HepG2 (cell line): ENCODE measurements around the gene CYP4V2. TPM values are rescaled to one million over a fixed set of nuclear protein-coding genes. Genes with fewer than 3 reads are reported as not detected.

Experiments
- ATRX ChIP-seq: sonication (generic); formaldehyde crosslinking; IDR thresholded peaks from 2 replicates; pipeline ENCODE4 v1.4.0; 2020; ENCODE audit warnings: missing genetic modification reagents, borderline replicate concordance
- CTCF ChIP-seq: sonication (generic); formaldehyde crosslinking; IDR thresholded peaks from 2 replicates; pipeline ENCODE4 v1.5.0; 2020; ENCODE audit warnings: mild to moderate bottlenecking, missing genetic modification reagents, moderate library complexity
- GTF3A ChIP-seq: sonication (generic); formaldehyde crosslinking; conservative IDR thresholded peaks from 2 replicates; pipeline ENCODE4 v1.4.0; 2020; ENCODE audit warnings: mild to moderate bottlenecking, missing genetic modification reagents
- NONO ChIP-seq, 2 experiments: fragments of 450-650 bp in 1 of 2; sonication (generic) in 1 of 2; formaldehyde crosslinking in 1 of 2; IDR thresholded peaks in 1 of 2; conservative IDR thresholded peaks in 1 of 2; 2 replicates each; pipeline versions ENCODE4 v1.6.1 to v1.8.0; 2017 to 2022; ENCODE audit warnings: mild to moderate bottlenecking in 1 of 2, missing genetic modification reagents in 1 of 2, moderate library complexity in 1 of 2
- NR1H2 ChIP-seq: sonication (generic); formaldehyde crosslinking; IDR thresholded peaks from 2 replicates; pipeline ENCODE4 v1.8.1; 2022; ENCODE audit warnings: low read depth, missing genetic modification reagents, borderline replicate concordance
- PRDM4 ChIP-seq: sonication (generic); formaldehyde crosslinking; IDR thresholded peaks from 2 replicates; pipeline ENCODE4 v1.9.0; 2021; ENCODE audit warnings: missing genetic modification reagents, borderline replicate concordance
- PRMT3 ChIP-seq: sonication (generic); formaldehyde crosslinking; IDR thresholded peaks from 2 replicates; pipeline ENCODE4 v1.8.1; 2022; ENCODE audit warnings: low read depth, mild to moderate bottlenecking, moderate library complexity, missing genetic modification reagents, borderline replicate concordance
- RBM39 ChIP-seq: fragments of 200-400 bp; formaldehyde crosslinking; IDR thresholded peaks from one replicate; pipeline ENCODE4 v1.6.1; 2018; ENCODE audit warnings: antibody characterized with exemption, mild to moderate bottlenecking, low read depth, low read length; ENCODE audit not compliant: poor library complexity, severe bottlenecking
- SAFB2 ChIP-seq: sonication (generic); formaldehyde crosslinking; IDR thresholded peaks from 2 replicates; pipeline ENCODE4 v1.5.1; 2020; ENCODE audit warnings: missing genetic modification reagents, low read depth, mild to moderate bottlenecking, borderline replicate concordance
- SMAD1 ChIP-seq: sonication (generic); formaldehyde crosslinking; IDR thresholded peaks from 2 replicates; pipeline ENCODE4 v1.4.0; 2020; ENCODE audit warnings: missing genetic modification reagents, low read depth, mild to moderate bottlenecking, borderline replicate concordance
- YEATS4 ChIP-seq: sonication (generic); formaldehyde crosslinking; IDR thresholded peaks from 2 replicates; pipeline ENCODE4 v1.4.0; 2020; ENCODE audit warnings: missing genetic modification reagents, borderline replicate concordance
- ZFP41 ChIP-seq: sonication (generic); formaldehyde crosslinking; IDR thresholded peaks from 2 replicates; pipeline ENCODE4 v1.4.0; 2020; ENCODE audit warnings: mild to moderate bottlenecking, missing genetic modification reagents, borderline replicate concordance
- ZMAT5 ChIP-seq: sonication (generic); formaldehyde crosslinking; IDR thresholded peaks from 2 replicates; pipeline ENCODE4 v1.5.0; 2020; ENCODE audit warnings: mild to moderate bottlenecking, low read depth, missing genetic modification reagents, borderline replicate concordance
- ZNF343 ChIP-seq: sonication (generic); formaldehyde crosslinking; IDR thresholded peaks from 2 replicates; pipeline ENCODE4 v1.4.0; 2020; ENCODE audit warnings: mild to moderate bottlenecking, missing genetic modification reagents
- ZNF709 ChIP-seq: sonication (generic); formaldehyde crosslinking; IDR thresholded peaks from 2 replicates; pipeline ENCODE4 v1.5.0; 2020; ENCODE audit warnings: mild to moderate bottlenecking, missing genetic modification reagents
- polyA plus RNA-seq, 8 experiments: library from polyadenylated mRNA; depleted of rRNA in 3 of 8; stranded (reverse) in 7 of 8; unstranded in 1 of 8; fragments of >200 nt; fragmentation: Illumina TruSeq in 4 of 8; extraction: Trizol in 4 of 8; gene quantifications; 2 replicates each; pipeline versions ENCODE4 v1.2.1 to v1.2.3, GENCODE V29; 2011 to 2016; ENCODE audit warnings: low read depth in 4 of 8, missing spikeins in 1 of 8, mixed read lengths in 1 of 8; ENCODE audit not compliant: insufficient read depth in 1 of 8
- total RNA-seq, 5 experiments: library from RNA; depleted of rRNA; stranded (reverse); fragments of >200 nt; fragmentation: Illumina TruSeq; extraction: Trizol; gene quantifications; 2 replicates each; pipeline ENCODE4 v1.2.3, GENCODE V29; 2016; ENCODE audit warnings: low read depth in 1 of 5
- TF ChIP-seq, protein P1 (sequence below): sonication (generic); formaldehyde crosslinking; IDR thresholded peaks from 2 replicates; pipeline ENCODE4 v1.4.0; 2020; ENCODE audit warnings: mild to moderate bottlenecking, missing genetic modification reagents
- TF ChIP-seq, protein P2 (sequence below): sonication (generic); formaldehyde crosslinking; IDR thresholded peaks from 2 replicates; pipeline ENCODE4 v1.8.1; 2023; ENCODE audit warnings: mild to moderate bottlenecking, inconsistent platforms, moderate library complexity, missing genetic modification reagents, borderline replicate concordance
- TF ChIP-seq, protein P3 (sequence below): sonication (generic); formaldehyde crosslinking; IDR thresholded peaks from 2 replicates; pipeline ENCODE4 v1.4.0; 2020; ENCODE audit warnings: missing genetic modification reagents

Gene CYP4V2
- total and polyA plus RNA-seq, 2 of the 13 experiments (the other 11 are each of a cell fraction or from before 2014, with no cell fraction given): 4.7 to 7.2 TPM

DNA sequence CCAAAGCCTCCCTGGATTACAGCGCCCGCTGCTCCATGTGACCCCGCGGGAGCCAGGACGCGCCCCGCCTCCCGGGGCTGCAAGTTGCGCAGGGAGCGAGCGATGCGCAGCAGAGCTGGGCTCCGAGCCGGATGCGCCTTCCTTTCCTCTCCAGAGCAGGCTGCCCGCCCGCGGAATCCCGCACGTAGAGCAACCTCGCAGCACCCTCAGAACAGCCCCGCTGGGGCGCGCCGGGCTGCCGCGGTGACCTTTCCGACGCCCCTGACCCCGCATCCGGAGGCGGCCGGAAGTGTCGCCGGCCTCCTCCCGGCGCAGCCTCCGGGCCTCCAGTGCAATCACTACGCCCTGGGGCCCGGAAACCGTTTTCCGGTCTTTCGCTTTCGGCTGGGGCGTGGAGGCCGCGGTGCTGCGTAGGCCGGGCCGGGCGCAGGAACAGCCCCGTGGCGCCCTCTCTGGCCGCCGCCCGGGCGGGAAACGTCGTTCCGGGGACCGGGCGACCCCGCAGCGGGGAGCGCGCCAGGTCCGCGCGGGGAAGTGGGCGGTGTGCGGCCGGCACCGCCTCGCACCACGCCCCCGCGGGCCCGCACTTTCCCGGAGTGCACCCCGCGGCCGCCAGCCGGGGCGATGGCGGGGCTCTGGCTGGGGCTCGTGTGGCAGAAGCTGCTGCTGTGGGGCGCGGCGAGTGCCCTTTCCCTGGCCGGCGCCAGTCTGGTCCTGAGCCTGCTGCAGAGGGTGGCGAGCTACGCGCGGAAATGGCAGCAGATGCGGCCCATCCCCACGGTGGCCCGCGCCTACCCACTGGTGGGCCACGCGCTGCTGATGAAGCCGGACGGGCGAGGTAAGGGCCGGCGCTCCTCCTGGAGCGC lies at the start of gene CYP4V2 (continued):
- peak; percentile 65 for TF ChIP-seq RBM39
- TF ChIP-seq SMAD1 (CRISPR knock-in tag): no peak
- peak; percentile 61; the same call in 1 of the 2 replicates for TF ChIP-seq ZNF709 (CRISPR knock-in tag)
- TF ChIP-seq ZMAT5: no peak
- peak; percentile 98 for TF ChIP-seq YEATS4
- TF ChIP-seq, protein P1, sequence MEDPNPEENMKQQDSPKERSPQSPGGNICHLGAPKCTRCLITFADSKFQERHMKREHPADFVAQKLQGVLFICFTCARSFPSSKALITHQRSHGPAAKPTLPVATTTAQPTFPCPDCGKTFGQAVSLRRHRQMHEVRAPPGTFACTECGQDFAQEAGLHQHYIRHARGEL (CRISPR knock-in tag): no peak
- 0 out of 2 replicates have a peak, but pooled peaks have one; percentile 63 for TF ChIP-seq NR1H2 (CRISPR knock-in tag)
- no peak for TF ChIP-seq ATRX
- TF ChIP-seq, protein P2, sequence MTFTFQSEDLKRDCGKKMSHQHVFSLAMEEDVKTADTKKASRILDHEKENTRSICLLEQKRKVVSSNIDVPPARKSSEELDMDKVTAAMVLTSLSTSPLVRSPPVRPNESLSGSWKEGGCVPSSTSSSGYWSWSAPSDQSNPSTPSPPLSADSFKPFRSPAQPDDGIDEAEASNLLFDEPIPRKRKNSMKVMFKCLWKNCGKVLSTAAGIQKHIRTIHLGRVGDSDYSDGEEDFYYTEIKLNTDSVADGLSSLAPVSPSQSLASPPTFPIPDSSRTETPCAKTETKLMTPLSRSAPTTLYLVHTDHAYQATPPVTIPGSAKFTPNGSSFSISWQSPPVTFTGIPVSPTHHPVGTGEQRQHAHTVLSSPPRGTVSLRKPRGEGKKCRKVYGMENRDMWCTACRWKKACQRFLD: peak; percentile 56; the same call in 1 of the 2 replicates
- no peak for TF ChIP-seq GTF3A (CRISPR knock-in tag)
- no peak for TF ChIP-seq NONO (IDR thresholded peaks at IDR 0.05)
- TF ChIP-seq NONO (CRISPR knock-in tag; conservative IDR thresholded peaks at IDR 0.05): peak; percentile 7; the same call in 1 of the 2 replicates
- TF ChIP-seq CTCF: peak; percentile 57
- peak; percentile 77; the same call in 1 of the 2 replicates for TF ChIP-seq PRMT3 (CRISPR knock-in tag)
- peak; percentile 85; the same call in 1 of the 2 replicates for TF ChIP-seq ZFP41 (CRISPR knock-in tag)
- TF ChIP-seq PRDM4 (CRISPR knock-in tag): no peak
- peak; percentile 68 for TF ChIP-seq ZNF343 (CRISPR knock-in tag)
- TF ChIP-seq SAFB2 (CRISPR knock-in tag): 0 out of 2 replicates have a peak, but pooled peaks have one; percentile 22
- TF ChIP-seq, protein P3, sequence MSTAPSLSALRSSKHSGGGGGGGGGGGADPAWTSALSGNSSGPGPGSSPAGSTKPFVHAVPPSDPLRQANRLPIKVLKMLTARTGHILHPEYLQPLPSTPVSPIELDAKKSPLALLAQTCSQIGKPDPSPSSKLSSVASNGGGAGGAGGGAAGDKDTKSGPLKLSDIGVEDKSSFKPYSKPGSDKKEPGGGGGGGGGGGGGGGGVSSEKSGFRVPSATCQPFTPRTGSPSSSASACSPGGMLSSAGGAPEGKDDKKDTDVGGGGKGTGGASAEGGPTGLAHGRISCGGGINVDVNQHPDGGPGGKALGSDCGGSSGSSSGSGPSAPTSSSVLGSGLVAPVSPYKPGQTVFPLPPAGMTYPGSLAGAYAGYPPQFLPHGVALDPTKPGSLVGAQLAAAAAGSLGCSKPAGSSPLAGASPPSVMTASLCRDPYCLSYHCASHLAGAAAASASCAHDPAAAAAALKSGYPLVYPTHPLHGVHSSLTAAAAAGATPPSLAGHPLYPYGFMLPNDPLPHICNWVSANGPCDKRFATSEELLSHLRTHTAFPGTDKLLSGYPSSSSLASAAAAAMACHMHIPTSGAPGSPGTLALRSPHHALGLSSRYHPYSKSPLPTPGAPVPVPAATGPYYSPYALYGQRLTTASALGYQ: peak; percentile 46; the same call in 1 of the 2 replicates
